ENCODE results near the gene SLC7A1. TPM values are rescaled to one million over a fixed set of nuclear protein-coding genes. Genes with fewer than 3 reads are reported as not detected.
A peak's percentile ranks its signal among the peaks of the same experiment; 100 is the strongest.

SLC7A1 gene
- total RNA-seq, 2 experiments from 2014 or later, result 11.3 to 12.3 TPM

GRCh38 chr13:29605860-29606526 lies 10.5 kb upstream of the SLC7A1 start:
- ATAC-seq (ENCODE audit: poor library complexity) (no peak), DNase-seq (no peak)
- no peak for TF ChIP-seq CTCF (IDR thresholded peaks at IDR 0.05)
- intact Hi-C loops (cut with DNase I, micrococcal nuclease), result no loop called here
- no peak overlapping the region for H3K4me3 Mint-ChIP-seq
- H3K27ac ChIP-seq (ENCODE audit: low read depth in 1 of 2, low read length in 2 of 2), result no peak overlapping the region
- no peaks in the 10 kb centered on the region for H3K9me3 ChIP-seq (ENCODE audit: control insufficient read depth in 1 of 2, insufficient read depth in 1 of 2, low read length in 2 of 2)
- H3K36me3 Mint-ChIP-seq (ENCODE audit: low read depth), result no peaks in the 10 kb centered on the region
- ChIA-PET POLR2A (interaction anchor here (0.6 kb wide), 1 partner anchor 98 kb away, joined by 3 read pairs; no protein-coding TSS in a partner anchor), CTCF (no interaction called here)
- no peaks in the 10 kb centered on the region for H3K9me3 Mint-ChIP-seq
- H3K27ac Mint-ChIP-seq, result no peak overlapping the region
- H3K27me3 ChIP-seq (ENCODE audit: control insufficient read depth in 1 of 2, insufficient read depth in 2 of 2, low read length in 2 of 2), result peaks cover 0 to 3% of the 10 kb centered on the region in 2 experiments
- no peak overlapping the region for H3K4me3 ChIP-seq (ENCODE audit: low read length)
- H3K27me3 Mint-ChIP-seq, result peaks cover 9% of the 10 kb centered on the region
- no peaks in the 10 kb centered on the region for H3K36me3 ChIP-seq (ENCODE audit: insufficient read depth, low read length)
- no peaks in the 10 kb centered on the region for H3K4me1 ChIP-seq (ENCODE audit: insufficient read depth, low read length)
- no peaks in the 10 kb centered on the region for H3K4me1 Mint-ChIP-seq (ENCODE audit: low read depth)

- CTCF ChIA-PET, result no interaction called here
- Histone ChIP-seq H3K27ac (ENCODE audit: low read depth in 1 of 2, low read length in 2 of 2) (no peak overlapping the region), H3K9me3 (ENCODE audit: control insufficient read depth in 1 of 2, insufficient read depth in 1 of 2, low read length in 2 of 2) (no peaks in the 10 kb centered on the region), H3K4me1 (ENCODE audit: insufficient read depth, low read length) (peaks cover 14% of the 10 kb centered on the region), H3K4me3 (ENCODE audit: low read length) (no peak overlapping the region), H3K36me3 (ENCODE audit: insufficient read depth, low read length) (no peaks in the 10 kb centered on the region), H3K27me3 (ENCODE audit: control insufficient read depth in 1 of 2, insufficient read depth in 2 of 2, low read length in 2 of 2) (no peaks in the 10 kb centered on the region)
- H3K27me3 Mint-ChIP-seq, result no peaks in the 10 kb centered on the region
- H3K36me3 Mint-ChIP-seq (ENCODE audit: low read depth), result no peaks in the 10 kb centered on the region
- POLR2A ChIA-PET, result no interaction called here
- peaks cover 19% of the 10 kb centered on the region for H3K4me1 Mint-ChIP-seq (ENCODE audit: low read depth)
- TF ChIP-seq CTCF (IDR thresholded peaks at IDR 0.05), result no peak
- ATAC-seq (ENCODE audit: poor library complexity) (no peak), DNase-seq (no peak)
- no peaks in the 10 kb centered on the region for H3K9me3 Mint-ChIP-seq
- no peak overlapping the region for H3K27ac Mint-ChIP-seq
- intact Hi-C loops (cut with DNase I, micrococcal nuclease), result loop anchor here in 1 of 2 experiments (5.0 to 10.0 kb wide), 4 partner anchors 254 to 1016 kb away; partner anchors contain the start of genes HMGB1, UBL3 and USPL1
- H3K4me3 Mint-ChIP-seq, result peak overlapping the region; percentile 60
Observed at GRCh38 chr13:29598321-29598720, 2.8 kb upstream of the SLC7A1 start.

- Histone ChIP-seq H3K4me1 (ENCODE audit: insufficient read depth, low read length) (peaks cover 17% of the 10 kb centered on the region), H3K4me3 (ENCODE audit: low read length) (no peak overlapping the region), H3K9me3 (ENCODE audit: control insufficient read depth in 1 of 2, insufficient read depth in 1 of 2, low read length in 2 of 2) (no peaks in the 10 kb centered on the region), H3K27ac (ENCODE audit: low read depth in 1 of 2, low read length in 2 of 2) (no peak overlapping the region), H3K27me3 (ENCODE audit: control insufficient read depth in 1 of 2, insufficient read depth in 2 of 2, low read length in 2 of 2) (no peaks in the 10 kb centered on the region), H3K36me3 (ENCODE audit: insufficient read depth, low read length) (no peaks in the 10 kb centered on the region)
- no peaks in the 10 kb centered on the region for H3K9me3 Mint-ChIP-seq
- no peak for ATAC-seq (ENCODE audit: poor library complexity)
- ChIA-PET POLR2A (no interaction called here), CTCF (no interaction called here)
- peak overlapping the region; percentile 60 for H3K4me3 Mint-ChIP-seq
- intact Hi-C loops (cut with DNase I, micrococcal nuclease), result loop anchor here in 1 of 2 experiments (5.0 to 10.0 kb wide), 4 partner anchors 255 to 1017 kb away; partner anchors contain the start of genes HMGB1, UBL3 and USPL1
- DNase-seq, result no peak
- TF ChIP-seq CTCF (IDR thresholded peaks at IDR 0.05), result no peak
- no peaks in the 10 kb centered on the region for H3K36me3 Mint-ChIP-seq (ENCODE audit: low read depth)
- H3K27me3 Mint-ChIP-seq, result no peaks in the 10 kb centered on the region
- no peak overlapping the region for H3K27ac Mint-ChIP-seq
- peaks cover 25% of the 10 kb centered on the region for H3K4me1 Mint-ChIP-seq (ENCODE audit: low read depth)
Observed at GRCh38 chr13:29597706-29598105, 2.2 kb upstream of the SLC7A1 start.

All from CD4-positive, alpha-beta T cell (primary cell).